Prostate gland (tissue), 2 donors: ENCODE data around the gene AFTPH. TPM values are rescaled to one million over a fixed set of nuclear protein-coding genes. Genes with fewer than 3 reads are reported as not detected.

Experiments
- DNase-seq: peaks from one replicate; pipeline ENCODE4 v3.0.0-alpha.2; 2019; ENCODE audit warnings: low spot score
- H3K27ac ChIP-seq, 2 donors: fragments of 200-600 bp; sonication (generic); 2 replicates each; pipeline ENCODE4 v1.5.1; 2017 to 2019
- H3K27me3 ChIP-seq: fragments of 200-600 bp; sonication (generic); replicated peaks from 2 replicates; pipeline ENCODE4 v1.5.1; 2019; ENCODE audit not compliant: insufficient read depth
- H3K36me3 ChIP-seq, 2 donors: fragments of 200-600 bp; sonication (generic); 1 replicate in 1 of 2; 2 replicates in 1 of 2; pipeline versions ENCODE4 v1.5.1 to v1.8.1; 2017 to 2019
- H3K4me1 ChIP-seq: fragments of 200-600 bp; sonication (generic); replicated peaks from 2 replicates; pipeline ENCODE4 v1.5.1; 2019
- H3K4me3 ChIP-seq, 2 donors: fragments of 200-600 bp; sonication (generic); 2 replicates each; pipeline ENCODE4 v1.5.1; 2017 to 2019
- H3K9me3 ChIP-seq: fragments of 200-600 bp; sonication (generic); 2 replicates; pipeline ENCODE4 v1.5.1; 2017
- CTCF ChIP-seq, 4 experiments: fragments of 200-600 bp in 2 of 4; fragments of 450-650 bp in 2 of 4; sonication (generic) in 2 of 4; IDR thresholded peaks; 1 replicate in 3 of 4; 2 replicates in 1 of 4; pipeline ENCODE4 v1.5.1; 2016 to 2019; ENCODE audit warnings: antibody characterized with exemption in 4 of 4, mild to moderate bottlenecking in 2 of 4, moderate library complexity in 2 of 4
- POLR2A ChIP-seq: fragments of 450-650 bp; IDR thresholded peaks from one replicate; pipeline ENCODE4 v1.6.1; 2016; ENCODE audit warnings: antibody characterized with exemption, mild to moderate bottlenecking
- POLR2AphosphoS5 ChIP-seq: sonication (generic); formaldehyde crosslinking; IDR thresholded peaks from one replicate; pipeline ENCODE4 v1.6.1; 2017; ENCODE audit warnings: antibody characterized with exemption
- WGBS: methylation state at CpG from one replicate; pipeline ENCODE4 v1.1.5; 2018; 5-methylcytosine and 5-hydroxymethylcytosine counted together
- intact Hi-C: fragments of 100-400 bp; cut with DNase I; formaldehyde crosslinking; loops from one replicate; pipeline ENCODE4 v1.14.2; 2022
- total RNA-seq, 2 donors: library from RNA; depleted of rRNA; stranded (reverse); fragments of >200 nt; gene quantifications; one replicate each; pipeline ENCODE4 v1.1.0, GENCODE V29; 2016

Gene AFTPH
- total RNA-seq, 2 donors from 2014 or later: 61.3 to 68.1 TPM

DNA sequence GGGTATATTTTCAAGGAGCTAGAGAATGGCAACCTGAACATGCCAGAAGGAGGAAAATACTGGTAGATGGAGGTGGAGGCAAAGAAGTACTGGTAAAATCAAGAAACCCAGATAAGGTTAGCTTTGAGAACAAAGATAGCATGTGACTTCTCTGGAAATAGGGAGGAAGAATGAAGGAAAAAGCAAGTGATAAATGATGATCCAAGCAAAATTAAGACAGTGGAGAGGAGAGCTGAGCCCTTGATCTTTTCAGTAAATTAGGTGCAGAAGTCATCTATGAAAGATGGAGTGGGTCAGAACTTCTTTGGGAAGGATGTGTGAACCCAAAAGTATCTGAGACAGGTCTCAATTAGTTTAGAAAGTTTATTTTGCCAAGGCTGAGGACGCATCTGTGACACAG is 25.7 kb upstream of the AFTPH start:
- intact Hi-C loops: no loop called here
- no peak for TF ChIP-seq POLR2A
- no peak for TF ChIP-seq CTCF (IDR thresholded peaks at IDR 0.05)
- TF ChIP-seq POLR2AphosphoS5: no peak
- H3K9me3 ChIP-seq: no peaks in the 10 kb centered on the region
- H3K27ac ChIP-seq: peak overlapping the region; percentile 45 to 63
- no peak overlapping the region for H3K4me3 ChIP-seq
- peaks cover 6% of the 10 kb centered on the region for H3K4me1 ChIP-seq
- no peak for DNase-seq
- WGBS: 100% methylated on average over 1 of the region's 1 CpG
- H3K36me3 ChIP-seq: no peaks in the 10 kb centered on the region
- no peaks in the 10 kb centered on the region for H3K27me3 ChIP-seq

DNA sequence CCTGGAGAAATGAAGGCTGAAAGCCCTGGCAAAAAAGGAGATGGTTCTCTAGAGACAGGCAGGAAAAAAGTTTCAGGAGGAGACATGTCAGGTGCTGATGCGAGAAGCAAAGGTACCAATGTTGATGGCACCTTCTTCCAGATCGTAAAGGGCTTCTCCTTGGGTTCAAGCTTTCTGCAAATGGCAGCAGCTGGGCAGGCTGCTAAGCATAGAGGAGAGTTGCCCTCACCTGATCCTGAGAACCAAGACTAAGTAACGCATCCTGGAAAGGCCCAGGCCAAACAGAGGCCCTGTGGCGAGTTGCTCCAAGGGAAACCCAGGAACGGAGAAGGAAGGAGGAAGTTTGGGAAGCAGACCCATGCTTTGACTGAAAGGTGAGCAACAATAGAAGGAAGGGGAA is 23.6 kb upstream of the AFTPH start:
- no peak overlapping the region for H3K27ac ChIP-seq
- H3K27me3 ChIP-seq: no peaks in the 10 kb centered on the region
- peaks cover 10% of the 10 kb centered on the region for H3K4me1 ChIP-seq
- no peak for TF ChIP-seq CTCF (IDR thresholded peaks at IDR 0.05)
- no peak for TF ChIP-seq POLR2A
- TF ChIP-seq POLR2AphosphoS5: no peak
- WGBS: 93% methylated on average over 5 of the region's 5 CpGs
- intact Hi-C loops: no loop called here
- no peak overlapping the region for H3K4me3 ChIP-seq
- H3K9me3 ChIP-seq: no peaks in the 10 kb centered on the region
- no peak for DNase-seq
- H3K36me3 ChIP-seq: no peaks in the 10 kb centered on the region

DNA sequence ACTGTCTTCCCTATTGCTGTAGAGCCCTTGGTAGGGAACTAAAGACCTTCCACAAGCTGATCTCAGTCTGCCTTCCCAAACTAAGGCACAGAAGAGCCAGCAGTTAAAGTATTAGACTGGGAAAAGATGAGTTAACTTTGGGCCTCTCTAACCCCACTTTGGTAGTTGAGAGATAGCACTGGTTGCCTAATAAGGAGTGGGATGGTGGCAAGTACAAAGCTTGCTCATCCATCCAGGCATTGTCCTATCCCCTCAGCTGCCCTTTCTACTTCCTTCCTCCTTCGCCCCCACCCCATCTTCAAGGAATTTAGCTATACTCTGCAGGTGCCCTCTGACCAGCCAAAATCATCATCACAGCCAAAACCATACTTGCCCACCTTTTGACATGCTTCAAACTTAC is 22.2 kb upstream of the AFTPH start:
- Histone ChIP-seq H3K4me1 (peaks cover 10% of the 10 kb centered on the region), H3K36me3 (no peaks in the 10 kb centered on the region), H3K27ac (peak overlapping the region in 1 of 2 donors; percentile 81), H3K27me3 (no peaks in the 10 kb centered on the region), H3K4me3 (no peak overlapping the region), H3K9me3 (no peaks in the 10 kb centered on the region)
- intact Hi-C loops: no loop called here
- no peak for DNase-seq
- 75% methylated on average over 1 of the region's 1 CpG for WGBS
- TF ChIP-seq POLR2AphosphoS5 (no peak), POLR2A (no peak), CTCF (IDR thresholded peaks at IDR 0.05) (no peak)

GRCh38 chr2:64502860-64503259 is 21.3 kb upstream of the AFTPH start:
- no peak overlapping the region for H3K4me3 ChIP-seq
- H3K27ac ChIP-seq: peak overlapping the region in 1 of 2 donors; percentile 81
- TF ChIP-seq CTCF (IDR thresholded peaks at IDR 0.05) (no peak), POLR2A (no peak), POLR2AphosphoS5 (peak; percentile 33)
- no peaks in the 10 kb centered on the region for H3K36me3 ChIP-seq
- intact Hi-C loops: no loop called here
- H3K4me1 ChIP-seq: peaks cover 8% of the 10 kb centered on the region
- H3K27me3 ChIP-seq: no peaks in the 10 kb centered on the region
- WGBS: 57% methylated on average over 4 of the region's 4 CpGs
- no peaks in the 10 kb centered on the region for H3K9me3 ChIP-seq
- DNase-seq: peak; percentile 64

DNA sequence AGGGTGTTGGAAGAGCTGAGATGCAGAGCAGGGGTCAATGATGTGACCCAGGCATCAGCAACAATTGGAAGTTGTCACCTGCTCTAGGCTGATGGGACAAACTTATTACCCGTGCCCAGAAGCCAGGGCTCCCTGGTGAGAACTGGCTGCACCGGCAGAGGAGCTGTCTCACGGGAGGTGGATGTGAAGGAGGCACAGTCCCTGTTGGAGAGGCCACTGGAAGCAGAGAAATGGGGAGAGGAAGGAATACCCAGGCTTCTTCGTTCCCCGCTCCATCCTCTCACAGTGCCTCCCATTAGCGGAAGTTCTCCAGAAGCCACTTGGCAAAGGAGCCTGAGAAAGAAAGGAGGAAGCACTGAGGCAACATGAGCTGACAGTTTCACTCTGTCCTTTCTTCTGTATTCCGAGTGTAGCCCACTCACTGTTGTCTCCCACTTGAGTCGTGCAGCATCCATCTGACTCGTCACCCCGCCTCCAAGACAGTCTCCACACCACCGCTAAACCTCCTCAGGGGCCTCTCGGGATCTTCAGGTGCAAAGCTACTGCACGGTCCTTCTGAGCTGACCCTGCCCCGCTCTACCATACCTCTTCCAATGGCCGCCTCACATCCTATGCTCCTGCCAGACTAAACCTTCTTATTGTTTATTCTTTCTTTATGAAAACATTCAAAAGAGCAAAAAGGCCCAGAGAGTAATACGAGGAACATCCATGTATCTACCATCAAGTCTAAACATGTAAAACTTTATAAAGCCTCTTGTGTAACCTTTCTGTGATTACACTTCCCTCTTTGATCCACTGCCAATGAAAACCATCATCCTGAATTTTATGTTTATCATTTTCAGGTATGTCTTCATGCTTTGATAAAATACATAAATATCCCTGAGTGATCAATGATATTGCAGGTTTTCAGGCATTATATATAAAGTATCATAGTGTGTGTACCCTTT is 19.1 kb upstream of the AFTPH start:
- WGBS: 61% methylated on average over 16 of the region's 16 CpGs
- intact Hi-C loops: no loop called here
- H3K27me3 ChIP-seq: no peaks in the 10 kb centered on the region
- H3K4me1 ChIP-seq: peaks cover 7% of the 10 kb centered on the region
- no peak overlapping the region for H3K4me3 ChIP-seq
- DNase-seq: peak; percentile 35
- no peaks in the 10 kb centered on the region for H3K9me3 ChIP-seq
- no peaks in the 10 kb centered on the region for H3K36me3 ChIP-seq
- no peak for TF ChIP-seq CTCF (IDR thresholded peaks at IDR 0.05)
- peak; percentile 70 for TF ChIP-seq POLR2AphosphoS5
- TF ChIP-seq POLR2A: no peak
- H3K27ac ChIP-seq: peak overlapping the region; percentile 57 to 81
